Natural killer cell (primary cell): ENCODE results near the gene MVB12B. TPM values are rescaled to one million over a fixed set of nuclear protein-coding genes. Genes with fewer than 3 reads are reported as not detected.

Experiments
- ATAC-seq, 3 donors: fragments of 150-1000 bp in 2 of 3; fragments of 200-7000 bp in 1 of 3; cut with Tn5 transposase; 1 replicate in 1 of 3; 2 replicates in 2 of 3; pipeline ENCODE4 v1.10.0; 2021; ENCODE audit warnings: mild to moderate bottlenecking in 2 of 3, moderate library complexity in 2 of 3
- DNase-seq, 2 donors: peaks; one replicate each; pipeline versions ENCODE4 v3.0.0 to v3.0.0-alpha.2; 2013 to 2021; ENCODE audit warnings: mixed read lengths in 1 of 2
- H3K27ac ChIP-seq: one replicate; pipeline ENCODE4 v1.5.1; 2013; ENCODE audit warnings: mild to moderate bottlenecking, low read length
- H3K27me3 ChIP-seq: one replicate; pipeline ENCODE4 v1.6.1; 2013; ENCODE audit warnings: low read length; ENCODE audit not compliant: control insufficient read depth, insufficient read depth
- H3K36me3 ChIP-seq: one replicate; pipeline ENCODE4 v1.6.1; 2013; ENCODE audit warnings: low read length; ENCODE audit not compliant: control insufficient read depth, insufficient read depth
- H3K4me1 ChIP-seq: one replicate; pipeline ENCODE4 v1.6.1; 2013; ENCODE audit warnings: low read length; ENCODE audit not compliant: control insufficient read depth, insufficient read depth
- H3K4me3 ChIP-seq: one replicate; pipeline ENCODE4 v1.5.1; 2013; ENCODE audit warnings: low read length
- H3K9me3 ChIP-seq: one replicate; pipeline ENCODE4 v1.6.1; 2013; ENCODE audit warnings: low read length; ENCODE audit not compliant: control insufficient read depth, insufficient read depth
- H3K27ac Mint-ChIP-seq, 2 donors: one replicate each; pipeline ENCODE4 v1.8.0; 2022; ENCODE audit warnings: mild to moderate bottlenecking in 2 of 2, mixed read lengths in 2 of 2, moderate library complexity in 1 of 2
- H3K27me3 Mint-ChIP-seq, 2 donors: one replicate each; pipeline ENCODE4 v1.8.0; 2022; ENCODE audit warnings: low read depth in 2 of 2, mixed read lengths in 2 of 2
- H3K36me3 Mint-ChIP-seq: one replicate; pipeline ENCODE4 v1.8.0; 2022; ENCODE audit warnings: mixed read lengths
- H3K4me1 Mint-ChIP-seq, 2 donors: one replicate each; pipeline ENCODE4 v1.8.0; 2022; ENCODE audit warnings: mixed read lengths in 2 of 2
- H3K4me3 Mint-ChIP-seq: one replicate; pipeline ENCODE4 v1.8.0; 2022; ENCODE audit warnings: mild to moderate bottlenecking, moderate library complexity, mixed read lengths
- H3K9me3 Mint-ChIP-seq, 2 donors: one replicate each; pipeline ENCODE4 v1.8.0; 2022; ENCODE audit warnings: mixed read lengths in 2 of 2
- CTCF ChIP-seq: fragments of 200-600 bp; IDR thresholded peaks from one replicate; pipeline ENCODE4 v1.8.0; 2022; ENCODE audit warnings: antibody characterized with exemption
- WGBS: methylation state at CpG from one replicate; pipeline ENCODE4 v1.1.7; 2013; ENCODE audit warnings: missing lambda C conversion rate; ENCODE audit not compliant: insufficient coverage; 5-methylcytosine and 5-hydroxymethylcytosine counted together
- intact Hi-C: fragments of 100-400 bp; cut with micrococcal nuclease; formaldehyde crosslinking; loops from one replicate; pipeline ENCODE4 v1.14.2; 2022
- total RNA-seq, 4 donors: library from RNA; stranded (reverse); fragments of 120-200 nt in 1 of 4; gene quantifications; one replicate each; pipeline versions ENCODE4 v1.2.3 to v1.2.4, GENCODE V29; 2013 to 2022

Gene MVB12B
- total RNA-seq, 3 donors from 2014 or later (not counting 1 experiment from before 2014, with no cell fraction given) = 2.0 to 13.0 (median 7.8) TPM

- peaks cover 12 to 13% of the 10 kb centered on the region in 2 donors for H3K4me1 Mint-ChIP-seq
- H3K9me3 Mint-ChIP-seq = no peaks in the 10 kb centered on the region
- H3K36me3 ChIP-seq = no peaks in the 10 kb centered on the region
- H3K4me3 Mint-ChIP-seq = no peak overlapping the region
- H3K27me3 ChIP-seq = no peaks in the 10 kb centered on the region
- no peak overlapping the region for H3K4me3 ChIP-seq
- ATAC-seq (no peak), DNase-seq (no peak)
- 86% methylated on average over 17 of the region's 19 CpGs for whole genome bisulfite sequencing
- TF ChIP-seq CTCF = no peak
- H3K9me3 ChIP-seq = no peaks in the 10 kb centered on the region
- intact Hi-C loops = no loop called here
- no peaks in the 10 kb centered on the region for H3K36me3 Mint-ChIP-seq
- H3K4me1 ChIP-seq = peaks cover 16% of the 10 kb centered on the region
- peaks cover 0 to 5% of the 10 kb centered on the region in 2 donors for H3K27me3 Mint-ChIP-seq
- H3K27ac ChIP-seq = no peak overlapping the region
- no peak overlapping the region for H3K27ac Mint-ChIP-seq
Observed at GRCh38 chr9:126407114-126407870, 80.7 kb downstream of the MVB12B start.

DNA sequence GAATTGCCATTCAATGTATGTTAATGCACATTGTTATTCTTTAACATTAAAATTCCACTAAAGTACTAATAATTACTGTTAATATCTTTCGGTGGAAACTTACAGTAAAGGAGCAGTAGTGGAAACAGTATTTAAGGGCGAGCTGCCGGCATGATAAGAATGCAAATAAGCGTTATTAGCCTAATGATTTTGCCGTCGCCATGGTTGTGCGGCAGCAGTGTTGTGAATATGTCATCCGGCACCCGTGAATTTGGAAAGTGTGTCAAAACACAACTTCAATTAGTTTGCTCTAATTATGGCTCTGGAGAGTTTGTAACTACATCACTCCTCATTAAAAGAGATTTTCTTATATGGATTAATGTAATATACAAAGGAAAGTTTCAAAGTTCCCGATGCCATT is 81.4 kb downstream of the MVB12B start:
- H3K27ac Mint-ChIP-seq = no peak overlapping the region
- no peak overlapping the region for H3K27ac ChIP-seq
- intact Hi-C loops = no loop called here
- peaks cover 0 to 4% of the 10 kb centered on the region in 2 donors for H3K27me3 Mint-ChIP-seq
- 98% methylated on average over 10 of the region's 10 CpGs for WGBS
- no peaks in the 10 kb centered on the region for H3K36me3 Mint-ChIP-seq
- H3K9me3 ChIP-seq = no peaks in the 10 kb centered on the region
- no peak for DNase-seq
- no peak overlapping the region for H3K4me3 ChIP-seq
- H3K4me1 Mint-ChIP-seq = peaks cover 15 to 20% of the 10 kb centered on the region in 2 donors
- peaks cover 19% of the 10 kb centered on the region for H3K4me1 ChIP-seq
- no peak overlapping the region for H3K4me3 Mint-ChIP-seq
- no peaks in the 10 kb centered on the region for H3K36me3 ChIP-seq
- H3K27me3 ChIP-seq = no peaks in the 10 kb centered on the region
- no peak for TF ChIP-seq CTCF
- ATAC-seq = no peak
- H3K9me3 Mint-ChIP-seq = no peaks in the 10 kb centered on the region

- no peak for ATAC-seq
- Mint-ChIP-seq H3K27me3 (no peaks in the 10 kb centered on the region), H3K27ac (no peak overlapping the region), H3K4me3 (no peak overlapping the region), H3K4me1 (peaks cover 15 to 22% of the 10 kb centered on the region in 2 donors), H3K36me3 (no peaks in the 10 kb centered on the region), H3K9me3 (no peaks in the 10 kb centered on the region)
- no peaks in the 10 kb centered on the region for H3K27me3 ChIP-seq
- 98% methylated on average over 4 of the region's 4 CpGs for WGBS
- no peak overlapping the region for H3K27ac ChIP-seq
- DNase-seq = no peak
- no peaks in the 10 kb centered on the region for H3K9me3 ChIP-seq
- TF ChIP-seq CTCF = no peak
- no peaks in the 10 kb centered on the region for H3K36me3 ChIP-seq
- intact Hi-C loops = no loop called here
- peaks cover 19% of the 10 kb centered on the region for H3K4me1 ChIP-seq
- H3K4me3 ChIP-seq = no peak overlapping the region
Observed at GRCh38 chr9:126410229-126410628, 83.6 kb downstream of the MVB12B start.
